ENCODE measurements around the gene PCDH7. TPM values are rescaled to one million over a fixed set of nuclear protein-coding genes. Genes with fewer than 3 reads are reported as not detected.

Gene PCDH7
- not detected in 2 replicates for total RNA-seq (2014; rRNA removed; shearing (Covaris generic); ENCODE audit: low replicate concordance)

GRCh38 chr4:30720021-30720660 is at the start of gene PCDH7:
Gene PCDH7, plus strand, starts transcription at chr4:30720369. Its CDS starts 1,054 bp downstream, at chr4:30721423.
- no peaks in the 10 kb centered on the region for H3K79me2 ChIP-seq (ENCODE audit: low read length)
- H3K4me2 ChIP-seq (ENCODE audit: low read depth, low read length, poor library complexity, severe bottlenecking), result no peak within 1 kb of the TSS
- H3K9ac ChIP-seq (ENCODE audit: low read length), result no peak within 1 kb of the TSS
- peaks cover 12% of the 10 kb centered on the region for H3K9me3 ChIP-seq (ENCODE audit: low read length)
- H2AFZ ChIP-seq (ENCODE audit: low read length), result no peak within 1 kb of the TSS
- no peaks in the 10 kb centered on the region for H3K4me1 ChIP-seq (ENCODE audit: low read length)
- H3K4me3 ChIP-seq (ENCODE audit: low read length), result no peak within 1 kb of the TSS
- H3K36me3 ChIP-seq (ENCODE audit: insufficient read depth, low read length), result no peaks in the 10 kb centered on the region
- no peaks in the 10 kb centered on the region for H3K27me3 ChIP-seq (ENCODE audit: low read length)
- no peak for DNase-seq
- H4K20me1 ChIP-seq (ENCODE audit: insufficient read depth, low read depth, low read length), result no peaks in the 10 kb centered on the region
- no peaks in the 10 kb centered on the region for H3K9me2 ChIP-seq (replicated peaks; ENCODE audit: insufficient read depth, low read length)
- H3K27ac ChIP-seq (ENCODE audit: low read length), result no peak within 1 kb of the TSS

GRCh38 chr4:30671926-30672448 is 48.2 kb upstream of the PCDH7 start:
- H3K27ac ChIP-seq (ENCODE audit: low read length), result no peak overlapping the region
- no peak overlapping the region for H2AFZ ChIP-seq (ENCODE audit: low read length)
- H3K4me3 ChIP-seq (ENCODE audit: low read length), result no peak overlapping the region
- H3K4me1 ChIP-seq (ENCODE audit: low read length), result no peaks in the 10 kb centered on the region
- H3K9ac ChIP-seq (ENCODE audit: low read length), result no peak overlapping the region
- peaks cover 27% of the 10 kb centered on the region for H3K9me3 ChIP-seq (ENCODE audit: low read length)
- H3K79me2 ChIP-seq (ENCODE audit: low read length), result no peaks in the 10 kb centered on the region
- H3K9me2 ChIP-seq (replicated peaks; ENCODE audit: insufficient read depth, low read length), result no peaks in the 10 kb centered on the region
- no peak overlapping the region for H3K4me2 ChIP-seq (ENCODE audit: low read depth, low read length, poor library complexity, severe bottlenecking)
- no peak for DNase-seq
- no peaks in the 10 kb centered on the region for H3K36me3 ChIP-seq (ENCODE audit: insufficient read depth, low read length)
- H3K27me3 ChIP-seq (ENCODE audit: low read length), result no peaks in the 10 kb centered on the region
- H4K20me1 ChIP-seq (ENCODE audit: insufficient read depth, low read depth, low read length), result no peaks in the 10 kb centered on the region

- Histone ChIP-seq H3K36me3 (ENCODE audit: insufficient read depth, low read length) (no peaks in the 10 kb centered on the region), H3K27ac (ENCODE audit: low read length) (no peak overlapping the region), H4K20me1 (ENCODE audit: insufficient read depth, low read depth, low read length) (no peaks in the 10 kb centered on the region), H3K4me3 (ENCODE audit: low read length) (no peak overlapping the region), H2AFZ (ENCODE audit: low read length) (no peak overlapping the region), H3K4me2 (ENCODE audit: low read depth, low read length, poor library complexity, severe bottlenecking) (no peak overlapping the region), H3K27me3 (ENCODE audit: low read length) (no peaks in the 10 kb centered on the region), H3K9me3 (ENCODE audit: low read length) (peaks cover 20% of the 10 kb centered on the region), H3K4me1 (ENCODE audit: low read length) (no peaks in the 10 kb centered on the region), H3K9ac (ENCODE audit: low read length) (no peak overlapping the region), H3K79me2 (ENCODE audit: low read length) (no peaks in the 10 kb centered on the region), H3K9me2 (replicated peaks; ENCODE audit: insufficient read depth, low read length) (no peaks in the 10 kb centered on the region)
- no peak for DNase-seq
Observed at GRCh38 chr4:30696191-30696590, 24.0 kb upstream of the PCDH7 start.

GRCh38 chr4:30714408-30715031 is 5.6 kb upstream of the PCDH7 start:
- H3K4me3 ChIP-seq (ENCODE audit: low read length), result no peak overlapping the region
- H3K79me2 ChIP-seq (ENCODE audit: low read length), result no peaks in the 10 kb centered on the region
- H2AFZ ChIP-seq (ENCODE audit: low read length), result no peak overlapping the region
- H3K27me3 ChIP-seq (ENCODE audit: low read length), result no peaks in the 10 kb centered on the region
- peak; percentile 58 for DNase-seq
- H3K9ac ChIP-seq (ENCODE audit: low read length), result no peak overlapping the region
- no peak overlapping the region for H3K27ac ChIP-seq (ENCODE audit: low read length)
- H3K9me2 ChIP-seq (replicated peaks; ENCODE audit: insufficient read depth, low read length), result no peaks in the 10 kb centered on the region
- H4K20me1 ChIP-seq (ENCODE audit: insufficient read depth, low read depth, low read length), result no peaks in the 10 kb centered on the region
- H3K9me3 ChIP-seq (ENCODE audit: low read length), result peaks cover 18% of the 10 kb centered on the region
- no peak overlapping the region for H3K4me2 ChIP-seq (ENCODE audit: low read depth, low read length, poor library complexity, severe bottlenecking)
- no peaks in the 10 kb centered on the region for H3K4me1 ChIP-seq (ENCODE audit: low read length)
- no peaks in the 10 kb centered on the region for H3K36me3 ChIP-seq (ENCODE audit: insufficient read depth, low read length)

- peaks cover 11% of the 10 kb centered on the region for H3K9me3 ChIP-seq (ENCODE audit: low read length)
- H3K4me2 ChIP-seq (ENCODE audit: low read depth, low read length, poor library complexity, severe bottlenecking), result no peak overlapping the region
- no peaks in the 10 kb centered on the region for H3K79me2 ChIP-seq (ENCODE audit: low read length)
- H3K27ac ChIP-seq (ENCODE audit: low read length), result no peak overlapping the region
- no peak overlapping the region for H3K9ac ChIP-seq (ENCODE audit: low read length)
- no peaks in the 10 kb centered on the region for H4K20me1 ChIP-seq (ENCODE audit: insufficient read depth, low read depth, low read length)
- H2AFZ ChIP-seq (ENCODE audit: low read length), result no peak overlapping the region
- H3K4me3 ChIP-seq (ENCODE audit: low read length), result no peak overlapping the region
- no peaks in the 10 kb centered on the region for H3K9me2 ChIP-seq (replicated peaks; ENCODE audit: insufficient read depth, low read length)
- H3K36me3 ChIP-seq (ENCODE audit: insufficient read depth, low read length), result no peaks in the 10 kb centered on the region
- no peak for DNase-seq
- H3K4me1 ChIP-seq (ENCODE audit: low read length), result no peaks in the 10 kb centered on the region
- H3K27me3 ChIP-seq (ENCODE audit: low read length), result no peaks in the 10 kb centered on the region
Observed at GRCh38 chr4:30716158-30716557, 4.0 kb upstream of the PCDH7 start.

- Histone ChIP-seq H3K36me3 (ENCODE audit: insufficient read depth, low read length) (no peaks in the 10 kb centered on the region), H3K9me2 (replicated peaks; ENCODE audit: insufficient read depth, low read length) (no peaks in the 10 kb centered on the region), H3K4me1 (ENCODE audit: low read length) (no peaks in the 10 kb centered on the region), H2AFZ (ENCODE audit: low read length) (no peak overlapping the region), H3K27ac (ENCODE audit: low read length) (no peak overlapping the region), H3K9ac (ENCODE audit: low read length) (no peak overlapping the region), H3K27me3 (ENCODE audit: low read length) (no peaks in the 10 kb centered on the region), H3K79me2 (ENCODE audit: low read length) (no peaks in the 10 kb centered on the region), H3K9me3 (ENCODE audit: low read length) (peaks cover 10% of the 10 kb centered on the region), H4K20me1 (ENCODE audit: insufficient read depth, low read depth, low read length) (no peaks in the 10 kb centered on the region), H3K4me2 (ENCODE audit: low read depth, low read length, poor library complexity, severe bottlenecking) (no peak overlapping the region), H3K4me3 (ENCODE audit: low read length) (no peak overlapping the region)
- DNase-seq, result no peak
Observed at GRCh38 chr4:30716681-30717207, 3.4 kb upstream of the PCDH7 start.

GRCh38 chr4:30717208-30718020 is 2.8 kb upstream of the PCDH7 start:
- H4K20me1 ChIP-seq (ENCODE audit: insufficient read depth, low read depth, low read length), result no peaks in the 10 kb centered on the region
- no peaks in the 10 kb centered on the region for H3K4me1 ChIP-seq (ENCODE audit: low read length)
- peaks cover 4% of the 10 kb centered on the region; the same call in 1 of the 2 replicates for H3K9me3 ChIP-seq (ENCODE audit: low read length)
- no peaks in the 10 kb centered on the region for H3K79me2 ChIP-seq (ENCODE audit: low read length)
- H3K9me2 ChIP-seq (replicated peaks; ENCODE audit: insufficient read depth, low read length), result no peaks in the 10 kb centered on the region
- no peak overlapping the region for H3K4me3 ChIP-seq (ENCODE audit: low read length)
- no peak for DNase-seq
- no peak overlapping the region for H3K4me2 ChIP-seq (ENCODE audit: low read depth, low read length, poor library complexity, severe bottlenecking)
- H3K27ac ChIP-seq (ENCODE audit: low read length), result no peak overlapping the region
- no peak overlapping the region for H2AFZ ChIP-seq (ENCODE audit: low read length)
- no peaks in the 10 kb centered on the region for H3K36me3 ChIP-seq (ENCODE audit: insufficient read depth, low read length)
- H3K9ac ChIP-seq (ENCODE audit: low read length), result no peak overlapping the region
- no peaks in the 10 kb centered on the region for H3K27me3 ChIP-seq (ENCODE audit: low read length)
